Common myeloid progenitor, CD34-positive (primary cell): ENCODE measurements around the gene DNAH8.

Experiments used
- CTCF ChIA-PET: fragments of 350-600 bp; sonication (Branson Sonifier 250); formaldehyde crosslinking; loops from one replicate; lab custom pipeline; 2021; ENCODE audit warnings: antibody characterized with exemption; lab: Charles Lee
- POLR2A ChIA-PET: fragments of 350-600 bp; sonication (Branson Sonifier 250); formaldehyde crosslinking; loops from one replicate; lab custom pipeline; 2021; ENCODE audit warnings: antibody characterized with exemption; lab: Charles Lee
- DNase-seq, 3 donors: peaks; one replicate each; pipeline versions ENCODE4 v3.0.0 to v3.0.0-alpha.2; 2013
- H3K27ac ChIP-seq, 2 experiments: 1 replicate in 1 of 2; 2 replicates in 1 of 2; pipeline ENCODE4 v1.7.0; 2013; ENCODE audit warnings: inconsistent platforms in 2 of 2, low read length in 2 of 2, mild to moderate bottlenecking in 2 of 2, low read depth in 1 of 2, moderate library complexity in 1 of 2; ENCODE audit not compliant: severe bottlenecking in 2 of 2, insufficient read depth in 1 of 2, poor library complexity in 1 of 2
- H3K27me3 ChIP-seq, 5 experiments: replicated peaks in 2 of 5; 1 replicate in 3 of 5; 2 replicates in 2 of 5; pipeline versions ENCODE4 v1.6.1 to v1.7.0; 2013; ENCODE audit warnings: low read length in 4 of 5, mild to moderate bottlenecking in 2 of 5, moderate library complexity in 2 of 5, inconsistent platforms in 1 of 5; ENCODE audit not compliant: insufficient read depth in 5 of 5, control insufficient read depth in 4 of 5
- H3K36me3 ChIP-seq, 4 experiments: 1 replicate in 2 of 4; 2 replicates in 2 of 4; pipeline versions ENCODE4 v1.6.1 to v1.7.0; 2013; ENCODE audit warnings: low read length in 3 of 4, control low read depth in 1 of 4, mild to moderate bottlenecking in 1 of 4; ENCODE audit not compliant: control insufficient read depth in 4 of 4, insufficient read depth in 4 of 4
- H3K4me1 ChIP-seq, 4 experiments: 1 replicate in 3 of 4; 2 replicates in 1 of 4; pipeline versions ENCODE4 v1.6.1 to v1.7.1; 2013; ENCODE audit warnings: low read length in 3 of 4, mild to moderate bottlenecking in 3 of 4, control low read depth in 1 of 4, inconsistent platforms in 1 of 4, moderate library complexity in 1 of 4; ENCODE audit not compliant: control insufficient read depth in 4 of 4, insufficient read depth in 4 of 4; ENCODE audit errors: control extremely low read depth in 1 of 4
- H3K4me3 ChIP-seq, 7 experiments: 1 replicate in 4 of 7; 2 replicates in 3 of 7; pipeline versions ENCODE4 v1.5.1 to v1.7.0; 2013; ENCODE audit warnings: mild to moderate bottlenecking in 7 of 7, low read length in 6 of 7, moderate library complexity in 6 of 7, inconsistent platforms in 2 of 7, low read depth in 2 of 7, control low read depth in 1 of 7; ENCODE audit not compliant: insufficient read depth in 4 of 7, control insufficient read depth in 1 of 7; ENCODE audit errors: extremely low read depth in 1 of 7
- H3K9me3 ChIP-seq, 5 experiments: 1 replicate in 4 of 5; 2 replicates in 1 of 5; pipeline versions ENCODE4 v1.6.1 to v1.7.1; 2013; ENCODE audit warnings: low read length in 4 of 5, mild to moderate bottlenecking in 2 of 5, inconsistent platforms in 1 of 5, low read depth in 1 of 5, moderate library complexity in 1 of 5; ENCODE audit not compliant: control insufficient read depth in 4 of 5, insufficient read depth in 2 of 5; ENCODE audit errors: control extremely low read depth in 1 of 5
- WGBS: methylation state at CpG from one replicate; pipeline ENCODE4 v1.1.5; 2013; ENCODE audit not compliant: insufficient coverage; 5-methylcytosine and 5-hydroxymethylcytosine counted together

DNAH8 gene

DNA sequence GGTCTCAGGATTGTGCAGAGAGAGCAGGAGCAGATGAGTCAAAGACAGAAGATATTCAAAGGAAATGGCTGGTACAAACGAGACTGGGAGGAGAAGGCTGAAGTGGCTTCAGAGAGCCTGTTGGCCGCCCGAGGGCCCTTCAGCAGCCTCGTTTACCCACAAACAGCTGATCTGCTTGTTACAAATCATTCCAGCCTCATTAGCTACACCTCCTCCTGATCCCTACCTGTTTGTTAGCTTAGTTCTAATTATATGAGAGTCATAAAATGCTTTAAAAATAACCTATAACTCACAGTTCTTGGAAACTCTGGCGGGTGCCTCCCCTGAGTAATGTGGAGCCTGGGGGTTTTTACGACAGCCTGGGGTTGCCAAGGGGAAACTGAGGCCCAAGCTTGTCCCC lies 346.1 kb downstream of the DNAH8 start:
- no peaks in the 10 kb centered on the region for H3K9me3 ChIP-seq
- WGBS, result 66% methylated on average over 3 of the region's 6 CpGs
- no peak for DNase-seq
- CTCF ChIA-PET, result interaction anchor here (1.2 to 2.2 kb wide), 2 partner anchors 13 to 64 kb away, joined by 3 to 7 read pairs; no protein-coding TSS in a partner anchor
- H3K36me3 ChIP-seq, result no peaks in the 10 kb centered on the region
- POLR2A ChIA-PET, result no interaction called here
- no peak overlapping the region for H3K27ac ChIP-seq
- no peaks in the 10 kb centered on the region for H3K4me1 ChIP-seq
- H3K27me3 ChIP-seq, result peaks cover 0 to 69% (median 10%) of the 10 kb centered on the region in 5 experiments
- no peak overlapping the region for H3K4me3 ChIP-seq

- no peak overlapping the region for H3K4me3 ChIP-seq
- POLR2A ChIA-PET, result no interaction called here
Observed at GRCh38 chr6:39061588-39061987, 346.5 kb downstream of the DNAH8 start.

GRCh38 chr6:39062014-39062740 lies 347.1 kb downstream of the DNAH8 start:
- Histone ChIP-seq H3K9me3 (no peaks in the 10 kb centered on the region), H3K27me3 (peaks cover 0 to 74% (median 10%) of the 10 kb centered on the region in 5 experiments), H3K36me3 (no peaks in the 10 kb centered on the region), H3K27ac (no peak overlapping the region), H3K4me3 (no peak overlapping the region), H3K4me1 (no peaks in the 10 kb centered on the region)
- DNase-seq, result no peak
- ChIA-PET POLR2A (no interaction called here), CTCF (interaction anchor here (1.2 kb wide), 1 partner anchor 12 kb away, joined by 3 read pairs; no protein-coding TSS in a partner anchor)
- 78% methylated on average over 4 of the region's 10 CpGs for WGBS

More at GRCh38 chr6:39061588-39061987, 346.5 kb downstream of the DNAH8 start:
- 94% methylated on average over 2 of the region's 3 CpGs for WGBS
- H3K4me1 ChIP-seq, result no peaks in the 10 kb centered on the region
- no peaks in the 10 kb centered on the region for H3K36me3 ChIP-seq
- H3K27ac ChIP-seq, result no peak overlapping the region
- CTCF ChIA-PET, result interaction anchor here (1.2 kb wide), 1 partner anchor 13 kb away, joined by 3 read pairs; no protein-coding TSS in a partner anchor
- peaks cover 0 to 70% (median 10%) of the 10 kb centered on the region in 5 experiments for H3K27me3 ChIP-seq
- no peaks in the 10 kb centered on the region for H3K9me3 ChIP-seq
- DNase-seq, result no peak

DNA sequence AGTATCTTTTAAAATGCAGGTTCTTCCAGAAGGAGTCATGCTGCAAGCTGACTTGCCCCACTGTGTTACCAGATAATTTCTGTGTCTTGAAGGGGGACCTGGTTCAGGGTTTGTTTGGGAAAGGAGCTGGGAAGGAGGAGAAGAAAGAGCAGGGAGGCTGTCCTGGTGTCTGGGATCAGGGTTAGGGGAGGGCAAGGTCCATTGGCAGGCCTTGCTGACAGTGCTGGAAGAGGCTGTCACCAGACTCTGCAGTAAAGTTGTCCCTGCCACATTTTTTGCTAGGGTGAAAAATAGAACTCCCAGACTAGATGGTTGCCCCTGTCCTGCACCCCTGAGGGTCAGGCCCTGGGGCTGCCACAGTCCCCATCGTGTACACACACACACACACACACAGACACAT lies 348.4 kb downstream of the DNAH8 start:
- H3K9me3 ChIP-seq, result no peaks in the 10 kb centered on the region
- no peak overlapping the region for H3K4me3 ChIP-seq
- H3K36me3 ChIP-seq, result no peaks in the 10 kb centered on the region
- H3K4me1 ChIP-seq, result no peaks in the 10 kb centered on the region
- POLR2A ChIA-PET, result no interaction called here
- peaks cover 0 to 79% (median 10%) of the 10 kb centered on the region in 5 experiments for H3K27me3 ChIP-seq
- no peak overlapping the region for H3K27ac ChIP-seq
- CTCF ChIA-PET, result no interaction called here
- no CpG with 5 or more reads among the region's 1 CpG for WGBS
- no peak for DNase-seq

DNA sequence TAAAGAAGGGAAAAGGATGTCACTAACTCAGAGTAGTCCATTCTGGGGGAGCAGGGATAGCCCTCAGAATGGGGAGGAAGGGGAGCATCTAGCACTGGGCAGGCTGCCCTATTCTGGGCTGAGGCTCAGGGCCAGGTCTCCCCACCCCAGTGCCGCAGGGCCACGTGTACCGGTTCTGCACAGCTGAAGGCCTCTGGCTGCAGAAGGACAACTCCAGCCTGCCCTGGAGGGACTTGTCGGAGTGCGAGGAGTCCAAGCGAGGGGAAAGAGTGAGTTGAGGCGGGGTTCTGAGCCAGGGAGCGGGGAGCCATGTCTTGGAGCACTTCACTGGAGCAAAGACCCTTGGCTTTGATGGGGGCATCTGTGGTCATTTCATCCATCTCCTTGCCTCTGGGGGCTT lies 350.4 kb downstream of the DNAH8 start:
- no peaks in the 10 kb centered on the region for H3K36me3 ChIP-seq
- H3K9me3 ChIP-seq, result peaks cover 0 to 4% (median 0%) of the 10 kb centered on the region in 5 experiments
- no peak for DNase-seq
- H3K4me3 ChIP-seq, result no peak overlapping the region
- peaks cover 2 to 66% (median 9%) of the 10 kb centered on the region in 5 experiments for H3K27me3 ChIP-seq
- POLR2A ChIA-PET, result no interaction called here
- no peak overlapping the region for H3K27ac ChIP-seq
- no peaks in the 10 kb centered on the region for H3K4me1 ChIP-seq
- WGBS, result 98% methylated on average over 6 of the region's 8 CpGs
- CTCF ChIA-PET, result interaction anchor here (0.9 to 1.4 kb wide), 2 partner anchors 10 to 62 kb away, joined by 4 read pairs; no protein-coding TSS in a partner anchor

DNA sequence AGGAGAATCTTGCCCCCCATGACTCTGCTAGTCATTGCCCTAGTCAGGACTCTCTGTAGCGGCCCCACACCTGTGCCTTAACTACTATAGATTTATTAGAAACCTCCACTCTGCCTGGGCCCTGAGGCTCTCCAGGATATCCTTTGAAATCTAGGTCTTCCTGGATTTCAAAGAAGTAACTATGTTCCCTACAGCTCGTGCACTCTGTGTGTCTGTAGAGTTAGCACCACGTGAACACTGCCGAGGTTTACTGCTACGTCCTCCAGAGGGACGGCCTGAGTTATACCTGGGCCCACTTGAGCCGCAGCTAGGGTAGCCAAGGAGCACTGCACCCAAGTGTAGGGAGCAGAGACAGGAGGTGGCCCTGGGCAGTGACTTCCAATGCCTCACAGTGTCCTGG lies 353.3 kb downstream of the DNAH8 start:
- peaks cover 4 to 52% (median 5%) of the 10 kb centered on the region in 5 experiments for H3K27me3 ChIP-seq
- ChIA-PET POLR2A (no interaction called here), CTCF (interaction anchor here (0.9 to 1.8 kb wide), 2 partner anchors 32 to 38 kb away, joined by 3 read pairs; no protein-coding TSS in a partner anchor)
- no peak for DNase-seq
- no peak overlapping the region for H3K4me3 ChIP-seq
- no peaks in the 10 kb centered on the region for H3K36me3 ChIP-seq
- WGBS, result 80% methylated on average over 6 of the region's 7 CpGs
- peaks cover 0 to 4% (median 0%) of the 10 kb centered on the region in 5 experiments for H3K9me3 ChIP-seq
- H3K4me1 ChIP-seq, result no peaks in the 10 kb centered on the region
- no peak overlapping the region for H3K27ac ChIP-seq

DNA sequence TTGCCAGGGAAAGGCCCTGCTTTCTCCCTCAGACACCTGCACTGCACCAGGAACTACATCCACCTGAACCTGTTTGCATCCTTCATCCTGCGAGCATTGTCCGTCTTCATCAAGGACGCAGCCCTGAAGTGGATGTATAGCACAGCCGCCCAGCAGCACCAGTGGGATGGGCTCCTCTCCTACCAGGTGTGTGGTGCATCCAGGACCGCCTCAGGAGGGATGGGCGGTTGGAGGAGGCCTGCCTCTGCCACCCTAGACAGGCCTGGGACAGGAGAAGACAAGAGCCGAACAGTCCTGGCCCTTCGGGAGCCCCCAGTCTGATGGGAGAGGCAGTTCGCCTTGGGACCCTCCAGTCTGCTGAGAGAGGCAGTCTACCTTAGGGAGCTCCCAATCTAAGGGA lies 357.7 kb downstream of the DNAH8 start:
- H3K36me3 ChIP-seq, result no peaks in the 10 kb centered on the region
- CTCF ChIA-PET, result interaction anchor here (1.0 kb wide), 1 partner anchor 237 kb away, joined by 3 read pairs; no protein-coding TSS in a partner anchor
- no peak overlapping the region for H3K4me3 ChIP-seq
- DNase-seq, result no peak
- H3K27ac ChIP-seq, result no peak overlapping the region
- 94% methylated on average over 7 of the region's 9 CpGs for WGBS
- H3K9me3 ChIP-seq, result peaks cover 0 to 4% (median 0%) of the 10 kb centered on the region in 5 experiments
- POLR2A ChIA-PET, result no interaction called here
- peaks cover 0 to 36% (median 13%) of the 10 kb centered on the region in 5 experiments for H3K27me3 ChIP-seq
- H3K4me1 ChIP-seq, result no peaks in the 10 kb centered on the region
